Neural cell (in vitro differentiated cells): ENCODE measurements around the gene RCN2.

ENCODE experiments used
- CTCF ChIP-seq: fragments of 450-650 bp; IDR thresholded peaks from 2 replicates; pipeline ENCODE4 v1.5.1; 2014; ENCODE audit warnings: antibody characterized with exemption, mild to moderate bottlenecking, moderate library complexity; ENCODE audit not compliant: poor library complexity, severe bottlenecking
- EP300 ChIP-seq: fragments of 450-650 bp; conservative IDR thresholded peaks from 2 replicates; pipeline ENCODE4 v1.6.1; 2014; ENCODE audit warnings: antibody characterized with exemption, mild to moderate bottlenecking, moderate library complexity; ENCODE audit not compliant: poor library complexity, severe bottlenecking
- RAD21 ChIP-seq: fragments of 450-650 bp; conservative IDR thresholded peaks from 2 replicates; pipeline ENCODE4 v1.6.1; 2014; ENCODE audit warnings: antibody characterized with exemption, mild to moderate bottlenecking, moderate library complexity
- REST ChIP-seq: IDR thresholded peaks from 2 replicates; pipeline ENCODE4 v1.6.1; 2012; ENCODE audit warnings: borderline replicate concordance
- SMC3 ChIP-seq: fragments of 450-650 bp; conservative IDR thresholded peaks from 2 replicates; pipeline ENCODE4 v1.6.1; 2014; ENCODE audit warnings: antibody characterized with exemption, mild to moderate bottlenecking, moderate library complexity; ENCODE audit not compliant: poor library complexity

GRCh38 chr15:77002954-77003912 is 71.7 kb downstream of the RCN2 start:
- no peak for TF ChIP-seq CTCF
- no peak for TF ChIP-seq EP300
- no peak for TF ChIP-seq REST
- TF ChIP-seq SMC3, result no peak
- no peak for TF ChIP-seq RAD21
